Aorta (tissue), 5 donors: ENCODE results near the gene NPR3. TPM values are rescaled to one million over a fixed set of nuclear protein-coding genes. Genes with fewer than 3 reads are reported as not detected.

Experiments
- ATAC-seq: fragments of 200-7000 bp; cut with Tn5 transposase; one replicate; pipeline ENCODE4 v1.9.1; 2022; ENCODE audit warnings: moderate library complexity; ENCODE audit not compliant: low FRiP score
- DNase-seq, 2 donors: peaks; one replicate each; pipeline ENCODE4 v3.0.0-alpha.2; 2020
- H3K27ac ChIP-seq, 2 donors: one replicate each; pipeline ENCODE4 v1.5.1; 2013; ENCODE audit warnings: low read length in 2 of 2, mild to moderate bottlenecking in 2 of 2, moderate library complexity in 2 of 2, control low read depth in 1 of 2, inconsistent platforms in 1 of 2, low read depth in 1 of 2
- H3K27me3 ChIP-seq, 2 donors: one replicate each; pipeline ENCODE4 v1.6.1; 2013; ENCODE audit warnings: control low read depth in 1 of 2, low read length in 1 of 2, mild to moderate bottlenecking in 1 of 2, moderate library complexity in 1 of 2; ENCODE audit not compliant: insufficient read depth in 2 of 2, control insufficient read depth in 1 of 2
- H3K36me3 ChIP-seq, 2 donors: one replicate each; pipeline ENCODE4 v1.6.1; 2013; ENCODE audit warnings: control low read depth in 1 of 2, low read length in 1 of 2, mild to moderate bottlenecking in 1 of 2; ENCODE audit not compliant: insufficient read depth in 2 of 2, control insufficient read depth in 1 of 2
- H3K4me1 ChIP-seq, 2 donors: one replicate each; pipeline ENCODE4 v1.6.1; 2013; ENCODE audit warnings: low read length in 2 of 2, control low read depth in 1 of 2, mild to moderate bottlenecking in 1 of 2, moderate library complexity in 1 of 2; ENCODE audit not compliant: insufficient read depth in 2 of 2, control insufficient read depth in 1 of 2
- H3K4me3 ChIP-seq, 2 donors: one replicate each; pipeline ENCODE4 v1.5.1; 2013; ENCODE audit warnings: low read length in 2 of 2, control low read depth in 1 of 2, mild to moderate bottlenecking in 1 of 2
- H3K9me3 ChIP-seq: one replicate; pipeline ENCODE4 v1.6.1; 2013; ENCODE audit warnings: mild to moderate bottlenecking, low read length; ENCODE audit not compliant: control insufficient read depth
- WGBS, 2 donors: extraction: QIAGEN DNeasy Blood & Tissue Kit; methylation state at CpG; one replicate each; pipeline ENCODE4 v1.1.7; 2013; 5-methylcytosine and 5-hydroxymethylcytosine counted together
- intact Hi-C, 2 donors: fragments of 100-400 bp; cut with DNase I; formaldehyde crosslinking; loops; one replicate each; pipeline versions ENCODE4 v1.14.2 to v1.15.0; 2022
- polyA plus RNA-seq, 2 donors: library from polyadenylated mRNA; stranded (reverse); fragments of 200-250 nt; gene quantifications; one replicate each; pipeline ENCODE4 v1.2.3, GENCODE V29; 2013
- total RNA-seq, 2 donors: library from RNA; stranded (reverse); fragmentation: NEBNext Ultra II Directional; extraction: Animal tissue kit (Norgen Biotek cat#: 25700); gene quantifications; one replicate each; pipeline ENCODE4 v1.2.1, GENCODE V29; 2021
- donor health status: healthy with polysubstance abuse.
- donor health status: Bipolar disorder and iron deficiency.
- donor health status: DM: no; HTN: no; CAD: no.
- donor health status: DM: no; HTN: no; CAD: no.
- donor health status: DM: yes; HTN: yes; CAD: no.

NPR3 gene
- total and polyA plus RNA-seq, 4 donors = 7.9 to 29.7 (median 13.1) TPM

- DNase-seq (no peak), ATAC-seq (no peak)
- Histone ChIP-seq H3K9me3 (no peaks in the 10 kb centered on the region), H3K27me3 (no peaks in the 10 kb centered on the region), H3K4me1 (peaks cover 0 to 3% of the 10 kb centered on the region in 2 donors), H3K36me3 (no peaks in the 10 kb centered on the region), H3K27ac (no peak overlapping the region), H3K4me3 (no peak overlapping the region)
- 97 to 100% methylated on average over 1 of the region's 1 CpG for WGBS, 2 donors
- intact Hi-C loops = no loop called here
Observed at GRCh38 chr5:32684260-32684659, 26.9 kb upstream of the NPR3 start.

GRCh38 chr5:32686799-32687498 lies 24.2 kb upstream of the NPR3 start:
- 13 to 24% methylated on average over 2 of the region's 2 CpGs for WGBS, 2 donors
- intact Hi-C loops = loop anchor here (5.0 kb wide), 2 partner anchors 35 to 40 kb away; no protein-coding TSS in a partner anchor
- Histone ChIP-seq H3K4me3 (no peak overlapping the region), H3K27ac (peak overlapping the region; percentile 63 to 77), H3K9me3 (no peaks in the 10 kb centered on the region), H3K36me3 (no peaks in the 10 kb centered on the region), H3K4me1 (peaks cover 0 to 3% of the 10 kb centered on the region in 2 donors), H3K27me3 (no peaks in the 10 kb centered on the region)
- ATAC-seq = no peak
- no peak for DNase-seq

GRCh38 chr5:32687499-32687831 lies 23.7 kb upstream of the NPR3 start:
- no peaks in the 10 kb centered on the region for H3K36me3 ChIP-seq
- H3K9me3 ChIP-seq = no peaks in the 10 kb centered on the region
- no peak overlapping the region for H3K4me3 ChIP-seq
- DNase-seq = no peak
- no peak for ATAC-seq
- peaks cover 0 to 3% of the 10 kb centered on the region in 2 donors for H3K4me1 ChIP-seq
- no peak overlapping the region for H3K27ac ChIP-seq
- H3K27me3 ChIP-seq = no peaks in the 10 kb centered on the region
- intact Hi-C loops = loop anchor here (5.0 kb wide), 2 partner anchors 35 to 40 kb away; no protein-coding TSS in a partner anchor

- ATAC-seq (no peak), DNase-seq (no peak)
- Histone ChIP-seq H3K27ac (peak overlapping the region; percentile 11 to 73), H3K4me3 (no peak overlapping the region), H3K36me3 (no peaks in the 10 kb centered on the region), H3K9me3 (no peaks in the 10 kb centered on the region), H3K27me3 (no peaks in the 10 kb centered on the region), H3K4me1 (peaks cover 0 to 3% of the 10 kb centered on the region in 2 donors)
- 73 to 74% methylated on average over 2 of the region's 2 CpGs for WGBS, 2 donors
- intact Hi-C loops = no loop called here
Observed at GRCh38 chr5:32690153-32690552, 21.0 kb upstream of the NPR3 start.

- intact Hi-C loops = no loop called here
- Histone ChIP-seq H3K4me3 (no peak overlapping the region), H3K4me1 (peaks cover 0 to 3% of the 10 kb centered on the region in 2 donors), H3K36me3 (no peaks in the 10 kb centered on the region), H3K27me3 (no peaks in the 10 kb centered on the region), H3K27ac (peak overlapping the region; percentile 11 to 73), H3K9me3 (no peaks in the 10 kb centered on the region)
- DNase-seq = no peak
- ATAC-seq = no peak
- WGBS, 2 donors = 64 to 96% methylated on average over 3 of the region's 3 CpGs
Observed at GRCh38 chr5:32690666-32691065, 20.5 kb upstream of the NPR3 start.

GRCh38 chr5:32692036-32692746 lies 18.9 kb upstream of the NPR3 start:
- intact Hi-C loops = no loop called here
- Histone ChIP-seq H3K27me3 (no peaks in the 10 kb centered on the region), H3K36me3 (no peaks in the 10 kb centered on the region), H3K9me3 (no peaks in the 10 kb centered on the region), H3K27ac (peak overlapping the region in 1 of 2 donors; percentile 98), H3K4me3 (peak overlapping the region in 1 of 2 donors; percentile 16), H3K4me1 (peaks cover 0 to 3% of the 10 kb centered on the region in 2 donors)
- no peak for ATAC-seq
- 0 to 3% methylated on average over 3 of the region's 3 CpGs for WGBS, 2 donors
- DNase-seq = no peak

GRCh38 chr5:32703957-32704356 lies 7.2 kb upstream of the NPR3 start:
- Histone ChIP-seq H3K4me3 (no peak overlapping the region), H3K27ac (no peak overlapping the region), H3K4me1 (no peaks in the 10 kb centered on the region), H3K27me3 (no peaks in the 10 kb centered on the region), H3K9me3 (no peaks in the 10 kb centered on the region), H3K36me3 (no peaks in the 10 kb centered on the region)
- DNase-seq = no peak
- intact Hi-C loops = loop anchor here in 1 of 2 donors (2.0 to 10.0 kb wide), 2 partner anchors 215 to 601 kb away; no protein-coding TSS in a partner anchor
- ATAC-seq = no peak

GRCh38 chr5:32707418-32707997 lies 3.6 kb upstream of the NPR3 start:
- H3K4me3 ChIP-seq = no peak overlapping the region
- H3K4me1 ChIP-seq = no peaks in the 10 kb centered on the region
- no peaks in the 10 kb centered on the region for H3K27me3 ChIP-seq
- 11 to 20% methylated on average over 2 of the region's 2 CpGs for WGBS, 2 donors
- intact Hi-C loops = loop anchor here (5.0 to 10.0 kb wide), 2 partner anchors 597 to 715 kb away; no protein-coding TSS in a partner anchor
- no peaks in the 10 kb centered on the region for H3K36me3 ChIP-seq
- H3K9me3 ChIP-seq = no peaks in the 10 kb centered on the region
- no peak overlapping the region for H3K27ac ChIP-seq
- DNase-seq = no peak
- ATAC-seq = no peak
